ENCODE data around the gene CYSLTR2. TPM values are rescaled to one million over a fixed set of nuclear protein-coding genes. Genes with fewer than 3 reads are reported as not detected.
"Not testable (repeated sequence)": the region's sequence is repeated elsewhere in the genome, so short reads cannot be mapped to it uniquely, and the experiment has no call there.

Gene CYSLTR2
- total RNA-seq, 2 experiments from 2014 or later = 0.09 TPM; not detected in 1

DNA sequence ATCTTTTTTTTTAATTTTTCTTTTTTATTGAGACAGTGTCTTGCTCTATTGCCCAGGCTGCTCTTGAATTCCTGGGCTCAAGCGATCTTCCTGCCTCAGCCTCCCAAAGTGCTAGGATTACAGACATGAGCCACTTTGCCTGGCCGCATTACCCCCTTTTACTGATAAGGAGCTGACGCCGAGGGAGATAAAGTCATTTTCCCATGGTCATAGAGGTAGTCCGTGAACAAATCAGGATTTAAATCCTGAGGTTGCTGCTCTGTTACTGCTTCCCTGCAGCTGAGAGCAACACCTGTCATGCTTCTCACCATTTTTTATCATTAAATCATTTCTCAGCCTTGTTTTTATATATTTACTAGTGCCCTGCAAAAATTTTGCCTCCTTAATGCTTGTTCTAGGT, 7.4 kb downstream of the CYSLTR2 start:
- no peaks in the 10 kb centered on the region for H3K36me3 ChIP-seq (ENCODE audit: insufficient read depth, low read length)
- H3K4me2 ChIP-seq (ENCODE audit: low read length) = no peak overlapping the region
- no peak overlapping the region for H2AFZ ChIP-seq (ENCODE audit: low read length)
- POLR2A ChIA-PET = no interaction called here
- intact Hi-C loops (cut with micrococcal nuclease; ENCODE audit: unreplicated experiment) = no loop called here
- CTCF ChIA-PET (ENCODE audit: unreplicated experiment) = no interaction called here
- no peaks in the 10 kb centered on the region for H4K20me1 ChIP-seq (ENCODE audit: insufficient read depth, low read length)
- H3K27ac ChIP-seq (ENCODE audit: low read depth, low read length, poor library complexity, severe bottlenecking) = no peak overlapping the region
- no peak for DNase-seq (ENCODE audit: low spot score)
- no peaks in the 10 kb centered on the region for H3K79me2 ChIP-seq (ENCODE audit: insufficient read depth, low read depth, low read length)
- H3K4me1 ChIP-seq (ENCODE audit: insufficient read depth, low read length, poor library complexity, severe bottlenecking) = no peaks in the 10 kb centered on the region
- no TSS peak for BruUV-seq (replicated peaks)
- H3K4me3 ChIP-seq (ENCODE audit: low read depth, low read length, poor library complexity, severe bottlenecking) = no peak overlapping the region
- TF ChIP-seq CTCF (conservative IDR thresholded peaks at IDR 0.05; ENCODE audit: low read length) = no peak
- peaks cover 6% of the 10 kb centered on the region; the same call in 1 of the 2 replicates for H3K9me3 ChIP-seq (ENCODE audit: low read length)
- no peaks in the 10 kb centered on the region for H3K9me2 ChIP-seq (ENCODE audit: insufficient read depth, low read length)

DNA sequence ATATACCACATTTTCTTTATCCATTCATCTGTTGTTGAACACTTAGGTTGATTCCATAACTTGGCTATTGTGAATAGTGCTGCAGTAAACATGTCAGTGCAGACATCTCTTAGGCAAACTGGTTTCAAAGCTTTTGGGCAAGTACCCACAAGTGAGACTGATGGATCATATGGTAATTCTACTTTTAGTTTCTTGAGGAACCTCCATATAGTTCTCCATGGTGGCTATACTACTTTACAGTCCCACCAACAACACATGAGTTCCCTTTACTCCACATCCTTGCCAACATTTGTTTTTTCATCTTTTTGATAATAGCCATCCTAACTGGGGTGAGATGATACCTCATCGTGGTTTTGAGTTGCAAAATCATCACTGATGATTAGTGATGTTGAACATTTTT, 8.5 kb downstream of the CYSLTR2 start:
- intact Hi-C loops (cut with micrococcal nuclease; ENCODE audit: unreplicated experiment) = no loop called here
- ChIA-PET POLR2A (interaction anchor here (0.6 kb wide), 1 partner anchor 311 kb away, joined by 4 read pairs; no protein-coding TSS in a partner anchor), CTCF (ENCODE audit: unreplicated experiment) (no interaction called here)
- DNase-seq (ENCODE audit: low spot score) = no peak
- Histone ChIP-seq H3K9me2 (ENCODE audit: insufficient read depth, low read length) (no peaks in the 10 kb centered on the region), H3K36me3 (ENCODE audit: insufficient read depth, low read length) (no peaks in the 10 kb centered on the region), H3K4me2 (ENCODE audit: low read length) (no peak overlapping the region), H3K79me2 (ENCODE audit: insufficient read depth, low read depth, low read length) (no peaks in the 10 kb centered on the region), H3K4me1 (ENCODE audit: insufficient read depth, low read length, poor library complexity, severe bottlenecking) (no peaks in the 10 kb centered on the region), H2AFZ (ENCODE audit: low read length) (no peak overlapping the region), H4K20me1 (ENCODE audit: insufficient read depth, low read length) (no peaks in the 10 kb centered on the region), H3K27ac (ENCODE audit: low read depth, low read length, poor library complexity, severe bottlenecking) (no peak overlapping the region), H3K4me3 (ENCODE audit: low read depth, low read length, poor library complexity, severe bottlenecking) (no peak overlapping the region), H3K9me3 (ENCODE audit: low read length) (peaks cover 14% of the 10 kb centered on the region; the same call in 1 of the 2 replicates)
- no peak for TF ChIP-seq CTCF (conservative IDR thresholded peaks at IDR 0.05; ENCODE audit: low read length)
- no peak for TF ChIP-seq EZH2phosphoT487 (IDR thresholded peaks at IDR 0.05; ENCODE audit: borderline replicate concordance, low read depth, low read length)
- no TSS peak for BruUV-seq (replicated peaks)

GRCh38 chr13:48667136-48667535, 13.4 kb downstream of the CYSLTR2 start:
- ChIA-PET CTCF (ENCODE audit: unreplicated experiment) (no interaction called here), POLR2A (no interaction called here)
- Histone ChIP-seq H3K36me3 (ENCODE audit: insufficient read depth, low read length) (no peaks in the 10 kb centered on the region), H3K4me2 (ENCODE audit: low read length) (no peak overlapping the region), H3K27ac (ENCODE audit: low read depth, low read length, poor library complexity, severe bottlenecking) (no peak overlapping the region), H3K4me1 (ENCODE audit: insufficient read depth, low read length, poor library complexity, severe bottlenecking) (no peaks in the 10 kb centered on the region), H3K4me3 (ENCODE audit: low read depth, low read length, poor library complexity, severe bottlenecking) (no peak overlapping the region), H2AFZ (ENCODE audit: low read length) (no peak overlapping the region), H3K9me3 (ENCODE audit: low read length) (peaks cover 14% of the 10 kb centered on the region), H3K79me2 (ENCODE audit: insufficient read depth, low read depth, low read length) (no peaks in the 10 kb centered on the region), H4K20me1 (ENCODE audit: insufficient read depth, low read length) (no peaks in the 10 kb centered on the region), H3K9me2 (ENCODE audit: insufficient read depth, low read length) (no peaks in the 10 kb centered on the region)
- TF ChIP-seq EZH2phosphoT487 (IDR thresholded peaks at IDR 0.05; ENCODE audit: borderline replicate concordance, low read depth, low read length) = no peak
- TF ChIP-seq CTCF (conservative IDR thresholded peaks at IDR 0.05; ENCODE audit: low read length) = no peak
- BruUV-seq (replicated peaks) = no TSS peak
- intact Hi-C loops (cut with micrococcal nuclease; ENCODE audit: unreplicated experiment) = no loop called here
- DNase-seq (ENCODE audit: low spot score) = no peak

DNA sequence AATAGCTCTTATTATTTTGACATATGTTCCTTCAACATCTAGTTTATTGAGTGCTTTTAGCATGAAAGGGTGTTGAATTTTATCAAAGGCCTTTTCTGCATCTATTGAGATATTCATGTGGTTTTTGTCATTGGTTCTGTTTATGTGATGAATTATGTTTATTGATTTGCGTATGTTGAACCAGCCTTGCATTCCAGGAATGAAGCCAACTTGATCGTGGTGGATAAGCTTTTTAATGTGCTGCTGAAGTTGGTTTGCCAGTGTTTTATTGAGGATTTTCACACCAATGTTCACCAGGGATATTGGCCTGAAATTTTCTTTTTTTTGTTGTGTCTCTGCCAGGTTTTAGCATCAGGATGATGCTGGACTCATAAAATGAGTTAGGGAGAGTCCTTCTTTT, 17.7 kb downstream of the CYSLTR2 start:
- H3K4me2 ChIP-seq (ENCODE audit: low read length) = not testable (repeated sequence)

More for the DNA sequence above, 17.7 kb downstream of the CYSLTR2 start:
- H3K79me2 ChIP-seq (ENCODE audit: insufficient read depth, low read depth, low read length); H3K9me2 ChIP-seq (ENCODE audit: insufficient read depth, low read length); H3K9me3 ChIP-seq (ENCODE audit: low read length); H4K20me1 ChIP-seq (ENCODE audit: insufficient read depth, low read length); intact Hi-C loops (cut with micrococcal nuclease; ENCODE audit: unreplicated experiment); CTCF ChIA-PET (ENCODE audit: unreplicated experiment); H3K4me3 ChIP-seq (ENCODE audit: low read depth, low read length, poor library complexity, severe bottlenecking); BruUV-seq (replicated peaks); DNase-seq (ENCODE audit: low spot score); H2AFZ ChIP-seq (ENCODE audit: low read length); POLR2A ChIA-PET; H3K36me3 ChIP-seq (ENCODE audit: insufficient read depth, low read length); H3K4me1 ChIP-seq (ENCODE audit: insufficient read depth, low read length, poor library complexity, severe bottlenecking); H3K27ac ChIP-seq (ENCODE audit: low read depth, low read length, poor library complexity, severe bottlenecking): not testable (repeated sequence)
